Activated T-helper 1 cell treated with Interleukin-2 at 50 U/mL for 16 hours (primary cell): Measurements from ENCODE around the gene UCK2.

Source experiments
- DNase-seq: peaks from one replicate; pipeline ENCODE4 v3.0.0-alpha.2; 2020; ENCODE audit warnings: low read depth

Gene UCK2

GRCh38 chr1:165834229-165834628 lies 6.8 kb downstream of the UCK2 start:
- no peak for DNase-seq

DNA sequence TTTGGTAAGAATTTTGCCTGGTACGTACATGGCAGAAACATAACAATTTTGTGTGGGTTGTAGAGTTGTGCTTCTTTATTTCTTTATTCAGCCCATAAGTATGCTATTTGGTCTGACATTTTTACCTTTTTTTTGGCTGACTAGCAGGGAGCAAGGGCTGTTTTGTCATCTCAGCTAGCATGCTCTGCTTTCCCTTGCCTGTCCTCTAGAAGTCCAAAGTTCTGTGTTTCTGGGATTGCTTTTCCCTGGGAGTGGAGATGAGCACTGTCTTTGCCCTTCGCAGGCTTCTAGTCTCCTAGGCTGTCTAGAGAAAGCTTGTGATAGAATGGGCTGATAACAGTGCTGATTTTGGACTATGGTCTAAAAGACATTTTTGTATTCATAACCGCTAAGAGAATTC lies 7.5 kb downstream of the UCK2 start:
- DNase-seq, result no peak

DNA sequence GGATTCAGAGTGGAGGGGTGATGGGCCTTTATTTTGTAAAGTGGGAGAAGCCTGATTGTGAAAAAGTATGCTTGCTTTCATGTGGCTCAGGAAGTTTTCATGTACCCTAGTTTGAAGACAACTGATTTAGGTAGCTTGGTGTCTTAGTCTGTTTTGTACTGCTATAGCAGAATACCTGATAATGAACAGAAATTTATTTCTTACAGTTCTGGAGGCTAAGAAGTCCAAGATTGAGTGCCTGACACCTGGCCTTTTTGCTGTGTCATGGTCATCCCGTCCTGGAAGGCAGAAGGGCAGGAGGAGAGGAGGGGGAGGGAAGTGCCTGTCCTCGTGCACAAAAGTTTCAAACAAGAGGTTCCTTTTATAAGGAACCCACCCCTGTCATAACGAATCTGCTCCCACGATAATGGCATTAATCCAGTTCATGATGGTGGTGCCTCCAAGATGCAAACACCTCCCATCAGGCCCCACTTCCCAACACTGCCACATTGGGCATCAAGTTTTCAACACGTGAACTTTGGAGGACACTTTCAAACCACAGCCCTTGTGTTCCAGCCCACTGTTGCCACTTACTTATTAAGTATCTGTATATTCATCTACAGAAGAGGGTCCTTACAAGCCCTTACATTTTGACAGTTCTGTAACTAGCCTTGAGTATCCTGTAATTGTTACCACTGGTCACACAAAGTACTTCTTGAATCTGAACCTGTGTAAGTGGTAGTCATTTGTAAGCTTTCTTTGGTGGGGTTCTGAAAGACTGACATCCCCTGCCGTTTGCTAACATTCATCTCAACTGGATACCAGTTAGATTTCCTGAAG lies 9.5 kb downstream of the UCK2 start:
- no peak for DNase-seq

GRCh38 chr1:165837838-165838364 lies 10.5 kb downstream of the UCK2 start:
- no peak for DNase-seq

DNA sequence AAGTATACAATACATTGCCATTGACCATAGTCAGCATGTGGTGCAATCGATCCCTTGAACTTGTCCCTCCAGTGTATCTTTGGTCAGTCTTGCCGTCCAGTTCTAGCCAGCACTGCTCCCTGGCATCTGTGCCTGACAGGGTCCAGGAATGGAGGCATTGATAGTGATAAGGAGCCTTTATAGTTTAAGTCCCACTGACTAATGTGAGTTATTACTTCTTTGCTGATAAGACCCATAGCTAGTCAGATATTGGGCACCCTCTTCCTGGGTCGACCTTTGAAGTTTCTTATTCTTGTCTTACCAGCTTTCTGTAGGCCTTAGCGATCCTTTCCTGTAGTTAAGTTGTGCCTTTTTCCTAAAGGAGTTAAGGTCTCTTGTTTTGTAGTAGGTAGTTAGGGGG lies 13.0 kb downstream of the UCK2 start:
- no peak for DNase-seq

DNA sequence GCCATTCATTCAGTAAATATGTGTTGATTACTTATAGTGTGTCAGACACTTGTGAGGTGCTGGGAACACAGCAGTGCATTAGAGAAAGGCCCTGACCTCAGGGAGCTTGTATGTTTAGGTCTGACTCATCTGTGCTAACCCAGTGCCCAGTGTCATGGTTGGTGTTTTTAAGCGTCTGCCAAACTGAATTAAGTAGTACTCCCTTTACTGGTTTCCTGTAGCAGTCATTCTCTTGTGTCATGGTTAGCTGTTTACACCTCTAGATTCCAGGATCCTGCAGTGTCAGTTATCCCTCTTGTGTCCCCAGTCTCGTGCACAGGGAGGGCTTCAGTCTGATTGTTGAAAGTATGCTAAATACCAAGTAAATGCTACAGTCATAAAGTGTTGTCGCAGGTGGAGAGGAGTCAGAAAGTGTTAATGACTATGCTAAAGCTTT lies 14.2 kb downstream of the UCK2 start:
- DNase-seq, result no peak

DNA sequence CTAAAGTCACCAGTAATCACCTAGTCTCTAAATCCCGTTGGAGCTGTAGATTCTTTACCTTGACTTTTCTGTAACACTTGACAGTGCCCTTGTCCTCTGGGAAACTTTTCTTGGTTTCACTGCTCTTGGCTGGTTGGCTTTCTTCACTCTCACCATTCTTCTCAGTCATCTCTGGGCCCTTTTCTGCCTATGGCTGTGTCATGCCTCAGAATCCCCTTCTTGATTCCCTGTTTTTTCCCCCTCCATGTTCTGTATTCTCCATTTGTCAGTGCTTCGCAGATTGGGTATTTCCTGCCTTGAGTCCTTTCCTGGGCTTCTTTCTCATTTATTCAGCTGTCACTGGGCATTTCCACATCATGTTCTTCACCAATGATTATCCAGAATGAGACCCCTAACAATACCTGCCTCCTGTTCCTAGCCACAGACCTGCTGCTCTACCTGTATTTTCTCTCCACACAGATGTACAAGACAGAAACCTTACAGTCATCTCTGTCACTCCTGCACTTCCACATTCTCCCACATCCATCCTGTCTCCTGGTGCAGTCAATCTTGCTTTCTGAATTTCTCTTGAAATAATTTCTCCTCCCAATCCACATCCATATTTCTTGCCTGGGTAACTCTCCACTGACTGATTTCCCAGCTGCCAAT lies 14.7 kb downstream of the UCK2 start:
- no peak for DNase-seq

DNA sequence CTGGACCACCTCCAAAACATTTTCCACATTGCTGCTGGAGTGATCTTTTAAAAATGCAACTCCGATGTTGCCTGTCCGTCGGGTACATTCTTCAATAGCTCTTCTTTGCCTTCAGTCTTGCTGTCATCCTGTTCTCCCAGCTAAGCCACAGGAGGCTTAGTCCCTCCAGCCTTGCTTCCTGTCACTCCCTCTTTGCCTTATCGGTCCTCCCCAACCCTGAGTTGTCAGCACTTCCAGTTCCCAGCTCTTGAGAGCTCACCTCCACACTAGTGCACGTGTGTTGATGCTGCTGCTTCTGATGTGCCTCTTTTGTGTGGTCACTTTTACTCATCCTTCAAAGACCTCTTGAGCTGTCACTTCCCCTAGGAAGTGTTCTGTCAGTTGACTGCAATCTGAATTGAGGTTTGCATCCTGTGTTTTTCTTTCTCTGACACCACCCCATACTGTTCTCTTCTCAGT lies 15.3 kb downstream of the UCK2 start:
- no peak for DNase-seq

- no peak for DNase-seq
These were observed 15.9 kb downstream of the UCK2 start for GRCh38 chr1:165843304-165843703.

- no peak for DNase-seq
These were observed 16.8 kb downstream of the UCK2 start for GRCh38 chr1:165844114-165844798.

- DNase-seq, result no peak
These were observed 17.5 kb downstream of the UCK2 start for GRCh38 chr1:165844933-165845332.

GRCh38 chr1:165845569-165845968 lies 18.2 kb downstream of the UCK2 start:
- no peak for DNase-seq

- DNase-seq, result no peak
These were observed 18.8 kb downstream of the UCK2 start for GRCh38 chr1:165845992-165846748.

- DNase-seq, result no peak
These were observed 20.1 kb downstream of the UCK2 start for GRCh38 chr1:165847486-165847885.

DNA sequence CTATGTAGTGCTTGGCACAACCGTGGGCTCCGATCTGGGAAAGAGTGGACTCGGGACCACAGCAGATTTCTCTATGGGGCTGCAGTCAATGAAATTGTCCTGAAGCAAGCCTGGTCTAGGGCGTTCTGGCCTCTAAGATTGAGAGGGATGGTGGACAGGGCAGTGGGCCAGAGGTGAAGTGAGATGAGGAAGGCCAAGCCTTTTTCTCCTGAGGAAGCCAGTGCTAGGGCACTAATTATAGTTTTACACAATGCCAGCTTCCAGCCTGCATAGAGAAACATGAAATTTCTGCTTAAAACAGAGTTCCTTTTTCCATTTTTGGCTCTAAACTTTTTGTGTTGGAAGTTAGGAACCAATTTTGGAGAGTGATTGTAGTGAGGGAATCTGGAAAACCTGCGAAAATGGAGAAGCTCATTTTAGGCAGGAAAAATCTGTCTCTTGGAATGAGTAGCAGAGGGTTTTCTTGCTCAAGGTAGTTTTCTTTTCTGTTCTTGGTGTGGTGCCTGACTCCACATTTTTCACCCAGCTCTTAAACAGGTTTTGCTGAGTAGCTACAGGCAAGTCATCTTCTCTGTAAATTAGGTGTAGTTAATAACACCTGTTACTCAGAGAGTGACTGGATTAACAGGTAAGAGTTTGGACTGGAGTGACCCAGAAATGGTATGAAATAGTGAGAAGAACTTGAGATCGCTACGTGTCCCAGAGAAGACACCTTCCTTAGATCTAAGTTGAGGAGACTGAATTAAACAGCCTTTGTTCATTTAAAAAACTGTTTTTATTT lies 22.1 kb downstream of the UCK2 start:
- no peak for DNase-seq

GRCh38 chr1:165851034-165851658 lies 23.7 kb downstream of the UCK2 start:
- DNase-seq, result no peak

GRCh38 chr1:165852871-165853270 lies 25.5 kb downstream of the UCK2 start:
- DNase-seq, result no peak

DNA sequence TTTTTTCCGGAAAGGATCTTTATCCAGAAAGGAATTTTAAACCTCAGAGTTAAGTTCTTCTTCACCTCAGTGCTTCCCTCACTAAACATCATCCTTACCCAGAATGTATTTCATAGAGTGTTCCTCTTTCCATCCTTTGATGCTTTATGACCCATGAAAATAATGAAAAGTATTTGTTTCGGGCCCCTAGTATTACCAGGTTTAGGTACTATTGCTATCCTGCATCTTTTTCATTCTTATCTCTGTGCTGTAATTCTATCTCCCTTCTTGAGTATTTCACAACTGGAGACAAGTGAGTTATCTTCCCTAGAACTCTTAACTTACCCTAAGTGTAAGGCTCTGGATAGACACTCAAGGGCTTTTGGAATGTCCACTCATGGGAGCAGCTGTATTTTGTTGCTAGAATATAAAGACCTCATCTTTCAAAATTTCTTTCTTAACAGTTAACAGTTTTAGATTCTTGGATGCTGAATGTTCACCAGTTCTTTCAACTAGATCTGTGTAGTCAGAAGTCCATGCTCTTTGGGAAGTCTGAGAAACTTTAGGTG lies 26.2 kb downstream of the UCK2 start:
- no peak for DNase-seq

GRCh38 chr1:165854101-165854845 lies 26.9 kb downstream of the UCK2 start:
- DNase-seq, result no peak
